SK-N-SH (cell line): Measurements from ENCODE around the gene SLC8B1.

Experiments used
- EP300 ChIP-seq, 2 experiments: IDR thresholded peaks; 2 replicates each; pipeline versions ENCODE4 v1.4.0 to v1.6.1; 2012; ENCODE audit warnings: borderline replicate concordance in 1 of 2, low read depth in 1 of 2, low read length in 1 of 2
- JUND ChIP-seq: IDR thresholded peaks from 2 replicates; pipeline ENCODE4 v1.4.0; 2012
- NFIC ChIP-seq: IDR thresholded peaks from 2 replicates; pipeline ENCODE4 v1.4.0; 2012; ENCODE audit warnings: borderline replicate concordance
- NRF1 ChIP-seq: IDR thresholded peaks from 2 replicates; pipeline ENCODE4 v1.6.1; 2012; ENCODE audit warnings: low read depth, mild to moderate bottlenecking, low read length
- POLR2AphosphoS5 ChIP-seq: IDR thresholded peaks from 2 replicates; pipeline ENCODE4 v1.6.1; 2012; ENCODE audit warnings: low read depth, low read length
- RAD21 ChIP-seq: IDR thresholded peaks from 2 replicates; pipeline ENCODE4 v1.6.1; 2012; ENCODE audit warnings: mild to moderate bottlenecking, low read length
- RXRA ChIP-seq: IDR thresholded peaks from 2 replicates; pipeline ENCODE4 v1.4.0; 2012; ENCODE audit warnings: low read depth, mild to moderate bottlenecking, borderline replicate concordance
- SMC3 ChIP-seq: IDR thresholded peaks from 2 replicates; pipeline ENCODE4 v1.6.1; 2012; ENCODE audit warnings: low read depth, low read length, improper control_type of control experiment
- TAF1 ChIP-seq: IDR thresholded peaks from 2 replicates; pipeline ENCODE4 v1.6.1; 2012; ENCODE audit warnings: low read depth, mild to moderate bottlenecking, low read length, moderate library complexity, borderline replicate concordance
- TCF12 ChIP-seq: IDR thresholded peaks from 2 replicates; pipeline ENCODE4 v1.4.0; 2012
- TEAD4 ChIP-seq: IDR thresholded peaks from 2 replicates; pipeline ENCODE4 v1.4.0; 2012; ENCODE audit warnings: mild to moderate bottlenecking, borderline replicate concordance; ENCODE audit not compliant: insufficient read depth
- TF ChIP-seq, protein P1 (sequence below): fragments of 200-600 bp; sonication (generic); IDR thresholded peaks from 2 replicates; pipeline ENCODE4 v1.6.1; 2017; ENCODE audit warnings: antibody characterized with exemption, mild to moderate bottlenecking, moderate library complexity
- TF ChIP-seq, protein P2 (sequence below): IDR thresholded peaks from 2 replicates; pipeline ENCODE4 v1.6.1; 2012; ENCODE audit warnings: mild to moderate bottlenecking, low read depth, low read length, moderate library complexity
- TF ChIP-seq, protein P3 (sequence below): IDR thresholded peaks from 2 replicates; pipeline ENCODE4; 2012

DNA sequence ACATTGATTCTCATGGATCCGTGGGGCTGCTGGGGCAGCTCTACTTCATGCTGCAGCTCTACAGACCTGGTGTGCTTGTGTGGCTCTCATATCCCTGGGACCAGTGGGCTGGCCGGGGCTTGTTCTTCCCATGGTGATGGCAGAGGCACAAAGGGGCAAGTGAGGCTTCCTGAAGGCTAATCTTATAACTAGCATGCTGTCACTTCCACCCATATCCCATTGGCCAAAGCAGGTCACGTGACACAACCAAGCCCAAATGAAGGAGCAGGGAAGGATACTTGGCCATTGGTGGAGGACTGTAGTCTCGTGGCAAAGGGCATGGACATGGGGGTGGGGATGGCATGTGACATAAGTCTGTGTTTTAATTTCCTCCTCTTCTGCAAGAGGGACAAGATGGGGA is 33.4 kb upstream of the SLC8B1 start:
- TF ChIP-seq, protein P1, sequence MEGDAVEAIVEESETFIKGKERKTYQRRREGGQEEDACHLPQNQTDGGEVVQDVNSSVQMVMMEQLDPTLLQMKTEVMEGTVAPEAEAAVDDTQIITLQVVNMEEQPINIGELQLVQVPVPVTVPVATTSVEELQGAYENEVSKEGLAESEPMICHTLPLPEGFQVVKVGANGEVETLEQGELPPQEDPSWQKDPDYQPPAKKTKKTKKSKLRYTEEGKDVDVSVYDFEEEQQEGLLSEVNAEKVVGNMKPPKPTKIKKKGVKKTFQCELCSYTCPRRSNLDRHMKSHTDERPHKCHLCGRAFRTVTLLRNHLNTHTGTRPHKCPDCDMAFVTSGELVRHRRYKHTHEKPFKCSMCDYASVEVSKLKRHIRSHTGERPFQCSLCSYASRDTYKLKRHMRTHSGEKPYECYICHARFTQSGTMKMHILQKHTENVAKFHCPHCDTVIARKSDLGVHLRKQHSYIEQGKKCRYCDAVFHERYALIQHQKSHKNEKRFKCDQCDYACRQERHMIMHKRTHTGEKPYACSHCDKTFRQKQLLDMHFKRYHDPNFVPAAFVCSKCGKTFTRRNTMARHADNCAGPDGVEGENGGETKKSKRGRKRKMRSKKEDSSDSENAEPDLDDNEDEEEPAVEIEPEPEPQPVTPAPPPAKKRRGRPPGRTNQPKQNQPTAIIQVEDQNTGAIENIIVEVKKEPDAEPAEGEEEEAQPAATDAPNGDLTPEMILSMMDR = no peak
- TF ChIP-seq TEAD4 = no peak
- no peak for TF ChIP-seq SMC3
- no peak for TF ChIP-seq POLR2AphosphoS5
- TF ChIP-seq, protein P2, sequence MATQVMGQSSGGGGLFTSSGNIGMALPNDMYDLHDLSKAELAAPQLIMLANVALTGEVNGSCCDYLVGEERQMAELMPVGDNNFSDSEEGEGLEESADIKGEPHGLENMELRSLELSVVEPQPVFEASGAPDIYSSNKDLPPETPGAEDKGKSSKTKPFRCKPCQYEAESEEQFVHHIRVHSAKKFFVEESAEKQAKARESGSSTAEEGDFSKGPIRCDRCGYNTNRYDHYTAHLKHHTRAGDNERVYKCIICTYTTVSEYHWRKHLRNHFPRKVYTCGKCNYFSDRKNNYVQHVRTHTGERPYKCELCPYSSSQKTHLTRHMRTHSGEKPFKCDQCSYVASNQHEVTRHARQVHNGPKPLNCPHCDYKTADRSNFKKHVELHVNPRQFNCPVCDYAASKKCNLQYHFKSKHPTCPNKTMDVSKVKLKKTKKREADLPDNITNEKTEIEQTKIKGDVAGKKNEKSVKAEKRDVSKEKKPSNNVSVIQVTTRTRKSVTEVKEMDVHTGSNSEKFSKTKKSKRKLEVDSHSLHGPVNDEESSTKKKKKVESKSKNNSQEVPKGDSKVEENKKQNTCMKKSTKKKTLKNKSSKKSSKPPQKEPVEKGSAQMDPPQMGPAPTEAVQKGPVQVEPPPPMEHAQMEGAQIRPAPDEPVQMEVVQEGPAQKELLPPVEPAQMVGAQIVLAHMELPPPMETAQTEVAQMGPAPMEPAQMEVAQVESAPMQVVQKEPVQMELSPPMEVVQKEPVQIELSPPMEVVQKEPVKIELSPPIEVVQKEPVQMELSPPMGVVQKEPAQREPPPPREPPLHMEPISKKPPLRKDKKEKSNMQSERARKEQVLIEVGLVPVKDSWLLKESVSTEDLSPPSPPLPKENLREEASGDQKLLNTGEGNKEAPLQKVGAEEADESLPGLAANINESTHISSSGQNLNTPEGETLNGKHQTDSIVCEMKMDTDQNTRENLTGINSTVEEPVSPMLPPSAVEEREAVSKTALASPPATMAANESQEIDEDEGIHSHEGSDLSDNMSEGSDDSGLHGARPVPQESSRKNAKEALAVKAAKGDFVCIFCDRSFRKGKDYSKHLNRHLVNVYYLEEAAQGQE = no peak
- no peak for TF ChIP-seq TCF12
- TF ChIP-seq RXRA = no peak
- TF ChIP-seq JUND = no peak
- TF ChIP-seq RAD21 = no peak
- TF ChIP-seq, protein P3, sequence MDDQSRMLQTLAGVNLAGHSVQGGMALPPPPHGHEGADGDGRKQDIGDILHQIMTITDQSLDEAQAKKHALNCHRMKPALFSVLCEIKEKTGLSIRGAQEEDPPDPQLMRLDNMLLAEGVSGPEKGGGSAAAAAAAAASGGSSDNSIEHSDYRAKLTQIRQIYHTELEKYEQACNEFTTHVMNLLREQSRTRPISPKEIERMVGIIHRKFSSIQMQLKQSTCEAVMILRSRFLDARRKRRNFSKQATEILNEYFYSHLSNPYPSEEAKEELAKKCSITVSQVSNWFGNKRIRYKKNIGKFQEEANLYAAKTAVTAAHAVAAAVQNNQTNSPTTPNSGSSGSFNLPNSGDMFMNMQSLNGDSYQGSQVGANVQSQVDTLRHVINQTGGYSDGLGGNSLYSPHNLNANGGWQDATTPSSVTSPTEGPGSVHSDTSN = no peak
- TF ChIP-seq NFIC = no peak
- no peak for TF ChIP-seq NRF1
- TF ChIP-seq EP300 (IDR thresholded peaks at IDR 0.05; ENCODE audit: borderline replicate concordance in 1 of 2, low read depth in 1 of 2, low read length in 1 of 2) = no peak
- TF ChIP-seq TAF1 = no peak
